Panc1 (cell line): Measurements from ENCODE around the gene LMNTD2. TPM values are rescaled to one million over a fixed set of nuclear protein-coding genes. Genes with fewer than 3 reads are reported as not detected.
A peak's percentile ranks its signal among the peaks of the same experiment; 100 is the strongest.

ENCODE experiments used
- ATAC-seq: fragments of 200-7000 bp; cut with Tn5 transposase; 2 replicates; pipeline ENCODE4 v1.9.1; 2020; ENCODE audit warnings: mild to moderate bottlenecking, moderate library complexity
- BruUV-seq: library from RNA; stranded (reverse); fragments of 400-500 nt; replicated peaks from 2 replicates; lab custom pipeline; 2021; lab: Mats Ljungman, UMichigan
- CTCF ChIA-PET: fragments of 300-600 bp; sonication (Branson Sonifier 250); formaldehyde crosslinking; loops from one replicate; lab custom pipeline; 2022; ENCODE audit warnings: antibody characterized with exemption; lab: Charles Lee
- POLR2A ChIA-PET: fragments of 300-600 bp; sonication (Branson Sonifier 250); formaldehyde crosslinking; loops from one replicate; lab custom pipeline; 2022; ENCODE audit warnings: antibody characterized with exemption; lab: Charles Lee
- DNase-seq: peaks from one replicate; pipeline ENCODE4 v3.0.0-alpha.2; 2010; ENCODE audit warnings: low read depth, low spot score
- H3K27ac ChIP-seq: 2 replicates; pipeline ENCODE4 v1.5.1; 2011; ENCODE audit warnings: mild to moderate bottlenecking, low read length, inconsistent platforms
- H3K27me3 ChIP-seq: fragments of 200-500 bp; sonication (Bioruptor generic); 2 replicates; pipeline ENCODE4 v1.6.0; 2014; ENCODE audit warnings: low read length, inconsistent platforms; ENCODE audit not compliant: control insufficient read depth, insufficient read depth
- H3K36me3 ChIP-seq: fragments of 200-500 bp; sonication (Bioruptor generic); 2 replicates; pipeline ENCODE4 v1.5.1; 2014; ENCODE audit warnings: inconsistent platforms, mild to moderate bottlenecking, low read length, moderate library complexity; ENCODE audit not compliant: control insufficient read depth, insufficient read depth
- H3K4me1 ChIP-seq: 2 replicates; pipeline ENCODE4 v1.5.1; 2011; ENCODE audit warnings: inconsistent platforms, mild to moderate bottlenecking, low read length, moderate library complexity; ENCODE audit not compliant: control insufficient read depth, insufficient read depth
- H3K4me3 ChIP-seq, 2 experiments: 2 replicates each; pipeline ENCODE4 v1.5.1; 2011 to 2012; ENCODE audit warnings: low read depth in 2 of 2, low read length in 2 of 2, mild to moderate bottlenecking in 2 of 2, inconsistent platforms in 1 of 2, moderate library complexity in 1 of 2
- H3K9me3 ChIP-seq: fragments of 200-500 bp; sonication (Bioruptor generic); 2 replicates; pipeline ENCODE4 v1.5.1; 2014; ENCODE audit warnings: low read depth, mild to moderate bottlenecking, inconsistent platforms, low read length, moderate library complexity; ENCODE audit not compliant: control insufficient read depth, insufficient read depth
- POLR2AphosphoS5 ChIP-seq: IDR thresholded peaks from 2 replicates; pipeline ENCODE4 v1.6.1; 2012; ENCODE audit warnings: mild to moderate bottlenecking, low read depth, low read length, moderate library complexity
- SIN3A ChIP-seq: IDR thresholded peaks from 2 replicates; pipeline ENCODE4 v1.6.1; 2012; ENCODE audit warnings: low read depth, mild to moderate bottlenecking, low read length, moderate library complexity, borderline replicate concordance; ENCODE audit not compliant: insufficient read depth
- TCF7L2 ChIP-seq: IDR thresholded peaks from 2 replicates; pipeline ENCODE4 v1.6.1; 2011; ENCODE audit warnings: mild to moderate bottlenecking, low read depth, low read length, inconsistent platforms
- in situ Hi-C: cut with HindIII; loops from 2 replicates; pipeline ENCODE4 v1.10.0; 2016; ENCODE audit warnings: low sequenced_read_pairs, low pct_unique_long_range_greater_than_20kb
- intact Hi-C: fragments of 100-400 bp; cut with micrococcal nuclease; formaldehyde crosslinking; loops from one replicate; pipeline ENCODE4 v1.10.0; 2022; ENCODE audit not compliant: unreplicated experiment
- total RNA-seq: library from RNA; stranded (reverse); gene quantifications from one replicate; pipeline ENCODE4 v1.2.1, GENCODE V29; 2021; ENCODE audit not compliant: unreplicated experiment
- TF ChIP-seq, protein P1 (sequence below), 2 experiments: IDR thresholded peaks; 2 replicates each; pipeline ENCODE4 v1.6.1; 2011 to 2012; ENCODE audit warnings: low read depth in 2 of 2, control low read depth in 1 of 2, low read length in 1 of 2, mild to moderate bottlenecking in 1 of 2, moderate library complexity in 1 of 2; ENCODE audit not compliant: insufficient read depth in 1 of 2
- TF ChIP-seq, protein P2 (sequence below): fragments of 450-650 bp; IDR thresholded peaks from 2 replicates; pipeline ENCODE4 v1.5.1; 2017; ENCODE audit warnings: mild to moderate bottlenecking

Gene LMNTD2
- total RNA-seq, 1 experiment from 2014 or later = 21.8 TPM

DNA sequence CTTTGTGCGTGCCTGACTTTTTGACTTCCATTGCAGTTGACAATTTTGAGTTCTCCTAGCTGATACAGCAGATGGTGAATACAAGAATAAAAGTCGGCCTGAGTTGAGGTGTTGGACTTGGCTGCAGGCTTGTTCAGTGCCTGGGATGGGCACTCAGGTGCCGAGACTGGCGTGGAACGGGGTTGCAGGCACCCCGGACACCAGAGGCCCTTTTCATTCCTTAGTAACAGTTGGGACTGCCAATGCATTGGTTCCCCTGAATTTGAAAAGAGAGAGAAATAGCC lies 17.0 kb upstream of the LMNTD2 start:
- Histone ChIP-seq H3K9me3 (no peaks in the 10 kb centered on the region), H3K27ac (peak overlapping the region; percentile 95), H3K36me3 (peaks cover 8% of the 10 kb centered on the region; the same call in 1 of the 2 replicates), H3K4me1 (peaks cover 35% of the 10 kb centered on the region), H3K27me3 (no peaks in the 10 kb centered on the region), H3K4me3 (peak overlapping the region; percentile 82 to 96)
- POLR2A ChIA-PET = no interaction called here
- in situ Hi-C loops (no loop called here), intact Hi-C loops (no loop called here)
- TF ChIP-seq, protein P1, sequence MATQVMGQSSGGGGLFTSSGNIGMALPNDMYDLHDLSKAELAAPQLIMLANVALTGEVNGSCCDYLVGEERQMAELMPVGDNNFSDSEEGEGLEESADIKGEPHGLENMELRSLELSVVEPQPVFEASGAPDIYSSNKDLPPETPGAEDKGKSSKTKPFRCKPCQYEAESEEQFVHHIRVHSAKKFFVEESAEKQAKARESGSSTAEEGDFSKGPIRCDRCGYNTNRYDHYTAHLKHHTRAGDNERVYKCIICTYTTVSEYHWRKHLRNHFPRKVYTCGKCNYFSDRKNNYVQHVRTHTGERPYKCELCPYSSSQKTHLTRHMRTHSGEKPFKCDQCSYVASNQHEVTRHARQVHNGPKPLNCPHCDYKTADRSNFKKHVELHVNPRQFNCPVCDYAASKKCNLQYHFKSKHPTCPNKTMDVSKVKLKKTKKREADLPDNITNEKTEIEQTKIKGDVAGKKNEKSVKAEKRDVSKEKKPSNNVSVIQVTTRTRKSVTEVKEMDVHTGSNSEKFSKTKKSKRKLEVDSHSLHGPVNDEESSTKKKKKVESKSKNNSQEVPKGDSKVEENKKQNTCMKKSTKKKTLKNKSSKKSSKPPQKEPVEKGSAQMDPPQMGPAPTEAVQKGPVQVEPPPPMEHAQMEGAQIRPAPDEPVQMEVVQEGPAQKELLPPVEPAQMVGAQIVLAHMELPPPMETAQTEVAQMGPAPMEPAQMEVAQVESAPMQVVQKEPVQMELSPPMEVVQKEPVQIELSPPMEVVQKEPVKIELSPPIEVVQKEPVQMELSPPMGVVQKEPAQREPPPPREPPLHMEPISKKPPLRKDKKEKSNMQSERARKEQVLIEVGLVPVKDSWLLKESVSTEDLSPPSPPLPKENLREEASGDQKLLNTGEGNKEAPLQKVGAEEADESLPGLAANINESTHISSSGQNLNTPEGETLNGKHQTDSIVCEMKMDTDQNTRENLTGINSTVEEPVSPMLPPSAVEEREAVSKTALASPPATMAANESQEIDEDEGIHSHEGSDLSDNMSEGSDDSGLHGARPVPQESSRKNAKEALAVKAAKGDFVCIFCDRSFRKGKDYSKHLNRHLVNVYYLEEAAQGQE (IDR thresholded peaks at IDR 0.05; ENCODE audit: insufficient read depth in 1 of 2, low read depth in 2 of 2, low read length in 1 of 2) = no peak
- TF ChIP-seq TCF7L2 (no peak), POLR2AphosphoS5 (no peak; the same call in 1 of the 2 replicates), SIN3A (no peak)
- TF ChIP-seq, protein P2, sequence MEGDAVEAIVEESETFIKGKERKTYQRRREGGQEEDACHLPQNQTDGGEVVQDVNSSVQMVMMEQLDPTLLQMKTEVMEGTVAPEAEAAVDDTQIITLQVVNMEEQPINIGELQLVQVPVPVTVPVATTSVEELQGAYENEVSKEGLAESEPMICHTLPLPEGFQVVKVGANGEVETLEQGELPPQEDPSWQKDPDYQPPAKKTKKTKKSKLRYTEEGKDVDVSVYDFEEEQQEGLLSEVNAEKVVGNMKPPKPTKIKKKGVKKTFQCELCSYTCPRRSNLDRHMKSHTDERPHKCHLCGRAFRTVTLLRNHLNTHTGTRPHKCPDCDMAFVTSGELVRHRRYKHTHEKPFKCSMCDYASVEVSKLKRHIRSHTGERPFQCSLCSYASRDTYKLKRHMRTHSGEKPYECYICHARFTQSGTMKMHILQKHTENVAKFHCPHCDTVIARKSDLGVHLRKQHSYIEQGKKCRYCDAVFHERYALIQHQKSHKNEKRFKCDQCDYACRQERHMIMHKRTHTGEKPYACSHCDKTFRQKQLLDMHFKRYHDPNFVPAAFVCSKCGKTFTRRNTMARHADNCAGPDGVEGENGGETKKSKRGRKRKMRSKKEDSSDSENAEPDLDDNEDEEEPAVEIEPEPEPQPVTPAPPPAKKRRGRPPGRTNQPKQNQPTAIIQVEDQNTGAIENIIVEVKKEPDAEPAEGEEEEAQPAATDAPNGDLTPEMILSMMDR = no peak
- TSS peak; percentile 79 for BruUV-seq
- no peak for ATAC-seq
- no peak for DNase-seq
- CTCF ChIA-PET = no interaction called here

DNA sequence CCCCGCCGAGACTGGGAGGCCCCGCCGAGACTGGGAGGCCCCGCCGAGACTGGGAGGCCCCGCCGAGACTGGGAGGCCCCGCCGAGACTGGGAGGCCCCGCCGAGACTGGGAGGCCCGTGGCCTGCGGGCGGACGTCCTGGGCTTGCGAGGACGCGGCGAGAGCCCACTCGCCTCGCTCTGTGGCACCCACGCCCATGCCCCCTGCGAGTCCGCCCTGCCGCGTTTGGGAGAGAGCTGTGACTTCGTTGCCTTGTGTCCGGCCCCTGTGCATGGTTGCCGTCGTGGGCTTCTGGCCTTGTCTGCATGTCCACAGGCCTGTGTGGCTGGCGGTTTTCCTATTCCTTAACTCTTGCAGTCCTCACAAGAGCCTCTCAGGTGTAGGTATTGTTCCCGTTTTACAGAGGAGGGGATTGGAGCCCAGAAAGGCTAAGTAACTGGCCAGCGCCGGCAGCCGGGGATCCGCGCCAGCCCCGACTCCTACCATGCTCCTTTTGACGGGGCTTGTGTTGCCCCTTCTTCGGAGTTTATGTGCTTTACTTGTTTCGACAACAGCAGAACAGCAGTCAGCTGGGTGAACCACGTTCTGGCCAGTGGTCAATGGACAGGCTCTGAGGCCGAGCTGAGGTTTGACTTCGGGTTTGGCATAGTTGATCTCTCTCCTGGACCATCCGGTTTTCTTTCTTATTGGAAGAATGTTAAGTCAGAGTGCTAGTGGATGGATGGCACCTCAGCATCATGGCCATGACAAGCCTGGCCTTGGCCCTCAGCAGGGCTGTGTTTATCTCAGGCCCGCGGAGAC lies 16.5 kb upstream of the LMNTD2 start:
- Histone ChIP-seq H3K27ac (peak overlapping the region; percentile 95), H3K4me1 (peaks cover 35% of the 10 kb centered on the region), H3K36me3 (peaks cover 8% of the 10 kb centered on the region; the same call in 1 of the 2 replicates), H3K27me3 (no peaks in the 10 kb centered on the region), H3K9me3 (no peaks in the 10 kb centered on the region), H3K4me3 (peak overlapping the region; percentile 82 to 96)
- ATAC-seq (no peak), DNase-seq (no peak)
- in situ Hi-C loops = no loop called here
- intact Hi-C loops = no loop called here
- BruUV-seq = no TSS peak
- CTCF ChIA-PET = no interaction called here
- POLR2A ChIA-PET = interaction anchor here (0.7 kb wide), 1 partner anchor 74 kb away, joined by 3 read pairs; no protein-coding TSS in a partner anchor
- TF ChIP-seq POLR2AphosphoS5 = no peak; the same call in 1 of the 2 replicates
